Measurements from ENCODE around the gene TIGD3.
A peak's percentile ranks its signal among the peaks of the same experiment; 100 is the strongest.

The TIGD3 gene

GRCh38 chr11:65362966-65363365, 8.4 kb downstream of the TIGD3 start:
- Histone ChIP-seq H3K79me2 (peaks cover 7% of the 10 kb centered on the region), H3K27ac (no peak overlapping the region), H3K4me1 (no peaks in the 10 kb centered on the region), H3K9ac (no peak overlapping the region), H3K27me3 (ENCODE audit: control insufficient read depth, insufficient read depth, low read length) (no peaks in the 10 kb centered on the region), H3K4me2 (ENCODE audit: low read length) (no peak overlapping the region), H3K36me3 (ENCODE audit: control insufficient read depth, insufficient read depth, low read length) (no peaks in the 10 kb centered on the region), H2AFZ (no peak overlapping the region), H3K9me3 (ENCODE audit: control insufficient read depth, low read length) (no peaks in the 10 kb centered on the region), H3K4me3 (ENCODE audit: low read depth, low read length) (no peak overlapping the region)
- no peak for TF ChIP-seq CTCF (IDR thresholded peaks at IDR 0.05)

- Histone ChIP-seq H3K4me3 (ENCODE audit: low read depth, low read length) (no peak overlapping the region), H3K9ac (no peak overlapping the region)
- TF ChIP-seq CTCF (IDR thresholded peaks at IDR 0.05) = no peak
Observed at GRCh38 chr11:65363770-65364169, 9.2 kb downstream of the TIGD3 start.

GRCh38 chr11:65366340-65366773, 11.8 kb downstream of the TIGD3 start:
- no peak overlapping the region for H3K27ac ChIP-seq
- H2AFZ ChIP-seq = peak overlapping the region; percentile 48
- peaks cover 7% of the 10 kb centered on the region for H3K79me2 ChIP-seq
- no peaks in the 10 kb centered on the region for H3K27me3 ChIP-seq (ENCODE audit: control insufficient read depth, insufficient read depth, low read length)
- TF ChIP-seq CTCF (IDR thresholded peaks at IDR 0.05) = peak; percentile 82
- no peaks in the 10 kb centered on the region for H3K9me3 ChIP-seq (ENCODE audit: control insufficient read depth, low read length)
- no peaks in the 10 kb centered on the region for H3K4me1 ChIP-seq
- H3K4me3 ChIP-seq (ENCODE audit: low read depth, low read length) = no peak overlapping the region
- no peaks in the 10 kb centered on the region for H3K36me3 ChIP-seq (ENCODE audit: control insufficient read depth, insufficient read depth, low read length)
- H3K4me2 ChIP-seq (ENCODE audit: low read length) = no peak overlapping the region
- H3K9ac ChIP-seq = no peak overlapping the region

More at GRCh38 chr11:65363770-65364169, 9.2 kb downstream of the TIGD3 start:
- H2AFZ ChIP-seq = no peak overlapping the region
- no peaks in the 10 kb centered on the region for H3K9me3 ChIP-seq (ENCODE audit: control insufficient read depth, low read length)
- no peak overlapping the region for H3K27ac ChIP-seq
- no peaks in the 10 kb centered on the region for H3K36me3 ChIP-seq (ENCODE audit: control insufficient read depth, insufficient read depth, low read length)
- H3K4me2 ChIP-seq (ENCODE audit: low read length) = no peak overlapping the region
- H3K4me1 ChIP-seq = no peaks in the 10 kb centered on the region
- peaks cover 7% of the 10 kb centered on the region for H3K79me2 ChIP-seq
- no peaks in the 10 kb centered on the region for H3K27me3 ChIP-seq (ENCODE audit: control insufficient read depth, insufficient read depth, low read length)

GRCh38 chr11:65370659-65371049, 16.1 kb downstream of the TIGD3 start:
- H3K4me3 ChIP-seq (ENCODE audit: low read depth, low read length) = no peak overlapping the region
- no peak for TF ChIP-seq CTCF (IDR thresholded peaks at IDR 0.05)
- no peaks in the 10 kb centered on the region for H3K4me1 ChIP-seq

GRCh38 chr11:65373839-65374580, 19.5 kb downstream of the TIGD3 start:
- H3K9me3 ChIP-seq (ENCODE audit: control insufficient read depth, low read length) = no peaks in the 10 kb centered on the region
- H3K27me3 ChIP-seq (ENCODE audit: control insufficient read depth, insufficient read depth, low read length) = no peaks in the 10 kb centered on the region
- H3K36me3 ChIP-seq (ENCODE audit: control insufficient read depth, insufficient read depth, low read length) = no peaks in the 10 kb centered on the region
- TF ChIP-seq CTCF (IDR thresholded peaks at IDR 0.05) = no peak
- H2AFZ ChIP-seq = no peak overlapping the region
- H3K9ac ChIP-seq = no peak overlapping the region
- no peak overlapping the region for H3K27ac ChIP-seq
- H3K4me1 ChIP-seq = no peaks in the 10 kb centered on the region
- H3K4me2 ChIP-seq (ENCODE audit: low read length) = no peak overlapping the region
- no peak overlapping the region for H3K4me3 ChIP-seq (ENCODE audit: low read depth, low read length)
- peaks cover 2% of the 10 kb centered on the region for H3K79me2 ChIP-seq

More at GRCh38 chr11:65370659-65371049, 16.1 kb downstream of the TIGD3 start:
- H3K36me3 ChIP-seq (ENCODE audit: control insufficient read depth, insufficient read depth, low read length) = no peaks in the 10 kb centered on the region
- H3K9ac ChIP-seq = no peak overlapping the region
- H3K27ac ChIP-seq = no peak overlapping the region
- no peaks in the 10 kb centered on the region for H3K9me3 ChIP-seq (ENCODE audit: control insufficient read depth, low read length)
- no peaks in the 10 kb centered on the region for H3K27me3 ChIP-seq (ENCODE audit: control insufficient read depth, insufficient read depth, low read length)
- H3K4me2 ChIP-seq (ENCODE audit: low read length) = no peak overlapping the region
- no peak overlapping the region for H2AFZ ChIP-seq
- H3K79me2 ChIP-seq = peaks cover 7% of the 10 kb centered on the region
